ENCODE data around the gene GALNT18. TPM values are rescaled to one million over a fixed set of nuclear protein-coding genes. Genes with fewer than 3 reads are reported as not detected.

The GALNT18 gene
- total and polyA plus RNA-seq, 2 donors (not counting 3 experiments of a cell fraction or from before 2014, with no cell fraction given): 0.17 to 0.18 TPM

GRCh38 chr11:11304550-11304949 is 317.3 kb downstream of the GALNT18 start:
- no peaks in the 10 kb centered on the region for H3K27me3 ChIP-seq (ENCODE audit: control insufficient read depth in 2 of 2, insufficient read depth in 2 of 2, low read length in 2 of 2)
- DNase-seq (ENCODE audit: low read depth, low spot score) (no peak), FAIRE-seq (no peak)
- ChIA-PET POLR2A (no interaction called here), CTCF (no interaction called here)
- no peaks in the 10 kb centered on the region for H3K9me3 ChIP-seq (replicated peaks; ENCODE audit: control insufficient read depth, insufficient read depth, low read length)
- H3K4me1 ChIP-seq (ENCODE audit: control insufficient read depth, extremely low read depth, insufficient read depth, low read length): no peaks in the 10 kb centered on the region
- dilution Hi-C loops (cut with MboI; ENCODE audit: extremely low pct_ligation_motif_present, low sequenced_read_pairs) (no loop called here), intact Hi-C loops (cut with micrococcal nuclease) (no loop called here)
- no peak overlapping the region for H2AFZ ChIP-seq (ENCODE audit: low read depth, low read length)
- BruUV-seq (replicated peaks): no TSS peak
- H3K4me3 ChIP-seq (replicated peaks in 1 of 3; ENCODE audit: insufficient read depth in 1 of 3, low read depth in 1 of 3, low read length in 3 of 3): no peak overlapping the region
- H3K79me2 ChIP-seq (ENCODE audit: control insufficient read depth, insufficient read depth, low read length): no peaks in the 10 kb centered on the region
- no peak overlapping the region for H3K27ac ChIP-seq (ENCODE audit: insufficient read depth, low read depth, low read length)
- no peaks in the 10 kb centered on the region for H3K36me3 ChIP-seq (ENCODE audit: control insufficient read depth in 2 of 2, extremely low read depth in 1 of 2, insufficient read depth in 2 of 2, low read length in 2 of 2)
- no peak overlapping the region for H3K4me2 ChIP-seq (ENCODE audit: insufficient read depth, low read length)
- no peaks in the 10 kb centered on the region for H3K9me1 ChIP-seq (replicated peaks; ENCODE audit: control insufficient read depth, extremely low read depth, insufficient read depth, low read length)
- H4K20me1 ChIP-seq (replicated peaks; ENCODE audit: control insufficient read depth, extremely low read depth, insufficient read depth, low read length): no peaks in the 10 kb centered on the region
- TF ChIP-seq CTCF (IDR thresholded peaks at IDR 0.05; ENCODE audit: extremely low read depth in 1 of 2, insufficient read depth in 1 of 2, low read depth in 1 of 2, low read length in 2 of 2) (no peak), JUN (IDR thresholded peaks at IDR 0.05; ENCODE audit: borderline replicate concordance, insufficient read depth, insufficient read length, low read depth) (no peak), MAX (IDR thresholded peaks at IDR 0.05; ENCODE audit: insufficient read depth, insufficient read length) (no peak)
- no peak overlapping the region for H3K9ac ChIP-seq (replicated peaks; ENCODE audit: extremely low read depth, insufficient read depth, low read length)

GRCh38 chr11:11302565-11302964 is 319.2 kb downstream of the GALNT18 start:
- Histone ChIP-seq H3K9me1 (replicated peaks; ENCODE audit: control insufficient read depth, extremely low read depth, insufficient read depth, low read length) (no peaks in the 10 kb centered on the region), H4K20me1 (replicated peaks; ENCODE audit: control insufficient read depth, extremely low read depth, insufficient read depth, low read length) (no peaks in the 10 kb centered on the region), H3K4me2 (ENCODE audit: insufficient read depth, low read length) (no peak overlapping the region), H3K9me3 (replicated peaks; ENCODE audit: control insufficient read depth, insufficient read depth, low read length) (no peaks in the 10 kb centered on the region), H3K4me1 (ENCODE audit: control insufficient read depth, extremely low read depth, insufficient read depth, low read length) (no peaks in the 10 kb centered on the region), H3K4me3 (replicated peaks in 1 of 3; ENCODE audit: insufficient read depth in 1 of 3, low read depth in 1 of 3, low read length in 3 of 3) (no peak overlapping the region), H2AFZ (ENCODE audit: low read depth, low read length) (no peak overlapping the region), H3K9ac (replicated peaks; ENCODE audit: extremely low read depth, insufficient read depth, low read length) (no peak overlapping the region), H3K27me3 (ENCODE audit: control insufficient read depth in 2 of 2, insufficient read depth in 2 of 2, low read length in 2 of 2) (no peaks in the 10 kb centered on the region), H3K27ac (ENCODE audit: insufficient read depth, low read depth, low read length) (no peak overlapping the region), H3K79me2 (ENCODE audit: control insufficient read depth, insufficient read depth, low read length) (no peaks in the 10 kb centered on the region), H3K36me3 (ENCODE audit: control insufficient read depth in 2 of 2, extremely low read depth in 1 of 2, insufficient read depth in 2 of 2, low read length in 2 of 2) (no peaks in the 10 kb centered on the region)
- POLR2A ChIA-PET: no interaction called here
- dilution Hi-C loops (cut with MboI; ENCODE audit: extremely low pct_ligation_motif_present, low sequenced_read_pairs) (no loop called here), intact Hi-C loops (cut with micrococcal nuclease) (no loop called here)
- CTCF ChIA-PET: no interaction called here
- BruUV-seq (replicated peaks): no TSS peak
- no peak for FAIRE-seq
- TF ChIP-seq GATA2 (IDR thresholded peaks at IDR 0.05; ENCODE audit: insufficient read depth, insufficient read length, low read depth, low read length) (no peak), CTCF (IDR thresholded peaks at IDR 0.05; ENCODE audit: extremely low read depth in 1 of 2, insufficient read depth in 1 of 2, low read depth in 1 of 2, low read length in 2 of 2) (no peak), EZH2 (IDR thresholded peaks at IDR 0.05; ENCODE audit: borderline replicate concordance, low read depth, low read length, severe bottlenecking) (no peak), MAX (IDR thresholded peaks at IDR 0.05; ENCODE audit: insufficient read depth, insufficient read length) (no peak), POLR2AphosphoS5 (IDR thresholded peaks at IDR 0.05; ENCODE audit: insufficient read depth, low read depth, low read length) (no peak), JUN (IDR thresholded peaks at IDR 0.05; ENCODE audit: borderline replicate concordance, insufficient read depth, insufficient read length, low read depth) (no peak), FOS (IDR thresholded peaks at IDR 0.05; ENCODE audit: borderline replicate concordance, insufficient read depth, low read length) (no peak), MYC (IDR thresholded peaks at IDR 0.05; ENCODE audit: low read depth, low read length) (no peak), POLR2A (IDR thresholded peaks at IDR 0.05; ENCODE audit: low read depth, low read length) (no peak)
- DNase-seq (ENCODE audit: low read depth, low spot score): no peak

Measured in endothelial cell of umbilical vein (primary cell).